Measurements from ENCODE around the gene ANKRD60. TPM values are rescaled to one million over a fixed set of nuclear protein-coding genes. Genes with fewer than 3 reads are reported as not detected.

The ANKRD60 gene
- polyA plus RNA-seq, 1 experiment, result not detected

- Histone ChIP-seq H3K4me3 (ENCODE audit: low read depth, low read length) (no peak overlapping the region), H3K36me3 (ENCODE audit: control insufficient read depth, insufficient read depth, low read length) (no peaks in the 10 kb centered on the region), H3K27me3 (ENCODE audit: control insufficient read depth, insufficient read depth, low read length) (no peaks in the 10 kb centered on the region)
- no peak for DNase-seq (ENCODE audit: low read depth)
- ChIA-PET CTCF (interaction anchor here (1.1 to 2.3 kb wide), 3 partner anchors 9 to 605 kb away, joined by 3 to 7 read pairs (median 6); no protein-coding TSS in a partner anchor), POLR2A (no interaction called here)
- TF ChIP-seq CTCF (IDR thresholded peaks at IDR 0.05; ENCODE audit: insufficient read depth, low read depth, low read length), result no peak
Measured at GRCh38 chr20:58201616-58202015, 26.8 kb downstream of the ANKRD60 start.

- POLR2A ChIA-PET, result no interaction called here
- H3K4me3 ChIP-seq (ENCODE audit: low read depth, low read length), result no peak overlapping the region
- DNase-seq (ENCODE audit: low read depth), result no peak
- TF ChIP-seq CTCF (IDR thresholded peaks at IDR 0.05; ENCODE audit: insufficient read depth, low read depth, low read length), result no peak
- CTCF ChIA-PET, result interaction anchor here (0.9 to 2.2 kb wide), 2 partner anchors 20 to 631 kb away, joined by 3 to 6 read pairs; no protein-coding TSS in a partner anchor
- no peaks in the 10 kb centered on the region for H3K27me3 ChIP-seq (ENCODE audit: control insufficient read depth, insufficient read depth, low read length)
- H3K36me3 ChIP-seq (ENCODE audit: control insufficient read depth, insufficient read depth, low read length), result no peaks in the 10 kb centered on the region
Measured at GRCh38 chr20:58199469-58199868, 29.0 kb downstream of the ANKRD60 start.

GRCh38 chr20:58198901-58199355 is 29.5 kb downstream of the ANKRD60 start:
- no peak for TF ChIP-seq CTCF (IDR thresholded peaks at IDR 0.05; ENCODE audit: insufficient read depth, low read depth, low read length)
- CTCF ChIA-PET, result interaction anchor here (0.5 to 1.4 kb wide), 4 partner anchors 10 to 603 kb away, joined by 3 to 5 read pairs (median 3); no protein-coding TSS in a partner anchor
- POLR2A ChIA-PET, result interaction anchor here (0.6 kb wide), 1 partner anchor 683 kb away, joined by 5 read pairs; no protein-coding TSS in a partner anchor
- DNase-seq (ENCODE audit: low read depth), result no peak
- Histone ChIP-seq H3K27me3 (ENCODE audit: control insufficient read depth, insufficient read depth, low read length) (no peaks in the 10 kb centered on the region), H3K36me3 (ENCODE audit: control insufficient read depth, insufficient read depth, low read length) (no peaks in the 10 kb centered on the region), H3K4me3 (ENCODE audit: low read depth, low read length) (no peak overlapping the region)

- ChIA-PET CTCF (interaction anchor here (0.5 to 1.4 kb wide), 4 partner anchors 11 to 602 kb away, joined by 3 to 5 read pairs (median 3); no protein-coding TSS in a partner anchor), POLR2A (interaction anchor here (0.6 kb wide), 1 partner anchor 682 kb away, joined by 5 read pairs; no protein-coding TSS in a partner anchor)
- TF ChIP-seq CTCF (IDR thresholded peaks at IDR 0.05; ENCODE audit: insufficient read depth, low read depth, low read length), result no peak
- no peaks in the 10 kb centered on the region for H3K27me3 ChIP-seq (ENCODE audit: control insufficient read depth, insufficient read depth, low read length)
- H3K4me3 ChIP-seq (ENCODE audit: low read depth, low read length), result no peak overlapping the region
- H3K36me3 ChIP-seq (ENCODE audit: control insufficient read depth, insufficient read depth, low read length), result no peaks in the 10 kb centered on the region
- no peak for DNase-seq (ENCODE audit: low read depth)
Measured at GRCh38 chr20:58198384-58198783, 30.1 kb downstream of the ANKRD60 start.

- ChIA-PET POLR2A (interaction anchor here (0.7 kb wide), 1 partner anchor 585 kb away, joined by 7 read pairs; no protein-coding TSS in a partner anchor), CTCF (no interaction called here)
- Histone ChIP-seq H3K36me3 (ENCODE audit: control insufficient read depth, insufficient read depth, low read length) (no peaks in the 10 kb centered on the region), H3K4me3 (ENCODE audit: low read depth, low read length) (no peak overlapping the region), H3K27me3 (ENCODE audit: control insufficient read depth, insufficient read depth, low read length) (no peaks in the 10 kb centered on the region)
- no peak for DNase-seq (ENCODE audit: low read depth)
- no peak for TF ChIP-seq CTCF (IDR thresholded peaks at IDR 0.05; ENCODE audit: insufficient read depth, low read depth, low read length)
Measured at GRCh38 chr20:58197185-58197469, 31.3 kb downstream of the ANKRD60 start.
